Measurements from ENCODE around the gene NEO1.

GRCh38 chr15:73125219-73125618 lies 73.0 kb downstream of the NEO1 start:
- TF ChIP-seq EZH2 (IDR thresholded peaks at IDR 0.05) (no peak), POLR2AphosphoS5 (IDR thresholded peaks at IDR 0.05; ENCODE audit: borderline replicate concordance, low read depth, low read length) (no peak)

All from SK-N-MC (cell line).